ENCODE results near the gene ALCAM.

GRCh38 chr3:105401254-105401653 is 34.5 kb downstream of the ALCAM start:
- TF ChIP-seq, protein P1, sequence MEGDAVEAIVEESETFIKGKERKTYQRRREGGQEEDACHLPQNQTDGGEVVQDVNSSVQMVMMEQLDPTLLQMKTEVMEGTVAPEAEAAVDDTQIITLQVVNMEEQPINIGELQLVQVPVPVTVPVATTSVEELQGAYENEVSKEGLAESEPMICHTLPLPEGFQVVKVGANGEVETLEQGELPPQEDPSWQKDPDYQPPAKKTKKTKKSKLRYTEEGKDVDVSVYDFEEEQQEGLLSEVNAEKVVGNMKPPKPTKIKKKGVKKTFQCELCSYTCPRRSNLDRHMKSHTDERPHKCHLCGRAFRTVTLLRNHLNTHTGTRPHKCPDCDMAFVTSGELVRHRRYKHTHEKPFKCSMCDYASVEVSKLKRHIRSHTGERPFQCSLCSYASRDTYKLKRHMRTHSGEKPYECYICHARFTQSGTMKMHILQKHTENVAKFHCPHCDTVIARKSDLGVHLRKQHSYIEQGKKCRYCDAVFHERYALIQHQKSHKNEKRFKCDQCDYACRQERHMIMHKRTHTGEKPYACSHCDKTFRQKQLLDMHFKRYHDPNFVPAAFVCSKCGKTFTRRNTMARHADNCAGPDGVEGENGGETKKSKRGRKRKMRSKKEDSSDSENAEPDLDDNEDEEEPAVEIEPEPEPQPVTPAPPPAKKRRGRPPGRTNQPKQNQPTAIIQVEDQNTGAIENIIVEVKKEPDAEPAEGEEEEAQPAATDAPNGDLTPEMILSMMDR (IDR thresholded peaks at IDR 0.05) = no peak
- no peak for TF ChIP-seq ZFX (IDR thresholded peaks at IDR 0.05; ENCODE audit: borderline replicate concordance)
